ENCODE measurements around the gene TTYH3. TPM values are rescaled to one million over a fixed set of nuclear protein-coding genes. Genes with fewer than 3 reads are reported as not detected.
"Not testable (repeated sequence)": the region's sequence is repeated elsewhere in the genome, so short reads cannot be mapped to it uniquely, and the experiment has no call there.

Gene TTYH3
- total RNA-seq, 4 donors from 2014 or later: 14.0 to 26.3 (median 19.5) TPM

GRCh38 chr7:2586326-2587020 lies 45.3 kb upstream of the TTYH3 start:
- Histone ChIP-seq H3K4me1 (no peaks in the 10 kb centered on the region), H3K9me3 (no peaks in the 10 kb centered on the region), H3K36me3 (peaks cover 52% of the 10 kb centered on the region), H3K27ac (no peak overlapping the region), H3K27me3 (no peaks in the 10 kb centered on the region), H3K4me3 (no peak overlapping the region)
- 89% methylated on average over 20 of the region's 24 CpGs for WGBS
- no peak for DNase-seq (ENCODE audit: low spot score in 2 of 2)
- TF ChIP-seq POLR2AphosphoS5 (IDR thresholded peaks at IDR 0.05) (no peak), POLR2A (IDR thresholded peaks at IDR 0.05) (no peak), CTCF (IDR thresholded peaks at IDR 0.05) (no peak)

- Histone ChIP-seq H3K9me3 (no peaks in the 10 kb centered on the region), H3K27me3 (no peaks in the 10 kb centered on the region), H3K27ac (no peak overlapping the region), H3K4me1 (no peaks in the 10 kb centered on the region), H3K36me3 (peaks cover 59% of the 10 kb centered on the region), H3K4me3 (no peak overlapping the region)
- DNase-seq (ENCODE audit: low spot score in 2 of 2): no peak
- 89% methylated on average over 9 of the region's 9 CpGs for WGBS
- no peak for TF ChIP-seq CTCF (IDR thresholded peaks at IDR 0.05)
- no peak for TF ChIP-seq POLR2A (IDR thresholded peaks at IDR 0.05)
- no peak for TF ChIP-seq EP300 (IDR thresholded peaks at IDR 0.05)
These were observed 44.7 kb upstream of the TTYH3 start for GRCh38 chr7:2587134-2587533.

GRCh38 chr7:2587778-2588177 lies 44.0 kb upstream of the TTYH3 start:
- no peak overlapping the region for H3K4me3 ChIP-seq
- no peak for TF ChIP-seq EP300 (IDR thresholded peaks at IDR 0.05)
- no peak for TF ChIP-seq CTCF (IDR thresholded peaks at IDR 0.05)
- TF ChIP-seq POLR2AphosphoS5 (IDR thresholded peaks at IDR 0.05): no peak
- no peak for TF ChIP-seq POLR2A (IDR thresholded peaks at IDR 0.05)
- no peak for DNase-seq (ENCODE audit: low spot score in 2 of 2)
- H3K27ac ChIP-seq: no peak overlapping the region
- H3K27me3 ChIP-seq: no peaks in the 10 kb centered on the region
- WGBS: 97% methylated on average over 10 of the region's 21 CpGs
- no peaks in the 10 kb centered on the region for H3K9me3 ChIP-seq
- H3K4me1 ChIP-seq: no peaks in the 10 kb centered on the region
- H3K36me3 ChIP-seq: peaks cover 66% of the 10 kb centered on the region

- no peak for DNase-seq (ENCODE audit: low spot score in 2 of 2)
- Histone ChIP-seq H3K9me3 (no peaks in the 10 kb centered on the region), H3K27ac (no peak overlapping the region), H3K4me1 (no peaks in the 10 kb centered on the region), H3K4me3 (no peak overlapping the region), H3K36me3 (peaks cover 76% of the 10 kb centered on the region), H3K27me3 (no peaks in the 10 kb centered on the region)
- 89% methylated on average over 16 of the region's 16 CpGs for WGBS
- TF ChIP-seq POLR2A (IDR thresholded peaks at IDR 0.05): no peak
- no peak for TF ChIP-seq CTCF (IDR thresholded peaks at IDR 0.05)
- no peak for TF ChIP-seq EP300 (IDR thresholded peaks at IDR 0.05)
- no peak for TF ChIP-seq POLR2AphosphoS5 (IDR thresholded peaks at IDR 0.05)
These were observed 42.4 kb upstream of the TTYH3 start for GRCh38 chr7:2589341-2589740.

- not testable (repeated sequence) for H3K27ac ChIP-seq; H3K27me3 ChIP-seq; H3K4me3 ChIP-seq; H3K9me3 ChIP-seq; H3K4me1 ChIP-seq; DNase-seq (ENCODE audit: low spot score in 2 of 2)
- peaks cover 77% of the 10 kb centered on the region for H3K36me3 ChIP-seq
- WGBS: 93% methylated on average over 15 of the region's 15 CpGs
These were observed 41.8 kb upstream of the TTYH3 start for GRCh38 chr7:2589941-2590340.

GRCh38 chr7:2592375-2592865 lies 39.4 kb upstream of the TTYH3 start:
- DNase-seq (ENCODE audit: low spot score in 2 of 2): no peak
- H3K4me3 ChIP-seq: no peak overlapping the region
- H3K4me1 ChIP-seq: no peaks in the 10 kb centered on the region
- H3K27me3 ChIP-seq: no peaks in the 10 kb centered on the region
- TF ChIP-seq EP300 (IDR thresholded peaks at IDR 0.05) (no peak), POLR2AphosphoS5 (IDR thresholded peaks at IDR 0.05) (no peak), POLR2A (IDR thresholded peaks at IDR 0.05) (no peak), CTCF (IDR thresholded peaks at IDR 0.05) (no peak)
- no peaks in the 10 kb centered on the region for H3K9me3 ChIP-seq
- no peak overlapping the region for H3K27ac ChIP-seq
- H3K36me3 ChIP-seq: peaks cover 76% of the 10 kb centered on the region
- WGBS: 96% methylated on average over 16 of the region's 23 CpGs

Measured in suprapubic skin (tissue), 4 donors.